Stimulated activated naive CD4-positive, alpha-beta T cell treated with Interleukin-2 at 50 U/mL for 16 hours (primary cell): ENCODE data around the gene OR5AS1.
"Not testable (repeated sequence)": the region's sequence is repeated elsewhere in the genome, so short reads cannot be mapped to it uniquely, and the experiment has no call there.

Source experiments
- DNase-seq: peaks from one replicate; lab custom pipeline; 2025; lab: John Stamatoyannopoulos, UW

Gene OR5AS1

DNA sequence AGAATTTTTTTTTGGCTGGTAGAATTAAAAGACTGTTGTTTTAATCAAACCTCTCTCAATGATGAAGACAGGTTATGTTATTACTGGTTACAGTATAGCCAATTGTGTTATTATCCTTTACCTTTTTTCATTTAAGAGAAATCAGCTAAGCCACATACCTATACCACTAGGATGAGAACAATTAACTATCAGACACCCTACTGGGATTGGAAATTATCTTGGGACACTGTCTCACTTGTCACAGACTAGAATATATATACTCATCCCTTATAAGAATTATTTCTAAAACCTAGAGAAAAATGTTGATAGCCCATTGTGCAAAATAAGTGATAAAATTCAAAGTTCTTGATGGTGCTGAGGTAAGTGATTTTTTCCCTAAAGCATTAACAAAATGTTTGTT, at the start of gene OR5AS1:
Gene OR5AS1 (plus strand): TSS at position 301 of the 400 bp plus-strand sequence. CDS start 2,765 bp downstream, outside the sequence.
- no peak for DNase-seq

DNA sequence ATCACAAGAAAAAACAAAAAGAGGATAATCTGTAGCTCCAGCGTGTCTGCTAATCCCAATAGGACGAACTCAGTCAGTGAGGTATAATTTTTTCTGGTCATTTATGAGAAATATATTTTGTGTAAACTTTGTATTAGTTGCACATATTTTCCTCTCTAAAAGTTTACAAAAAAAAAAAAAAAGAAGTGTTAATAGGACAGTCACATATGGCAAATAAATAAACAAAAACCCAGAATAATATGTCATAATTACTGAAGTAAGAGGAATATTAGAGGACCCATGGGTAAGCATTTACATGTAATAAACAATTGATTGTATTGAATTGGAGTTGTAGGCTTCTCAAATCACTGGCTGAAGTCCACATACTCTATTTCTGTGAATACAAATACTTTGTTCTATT, 32.9 kb upstream of the OR5AS1 start, which contains the start of gene OR5F1:
Gene OR5F1 (minus strand): TSS at position 101 of the 400 bp plus-strand sequence. CDS start 0 bp downstream, at position 101.
- DNase-seq: no peak

DNA sequence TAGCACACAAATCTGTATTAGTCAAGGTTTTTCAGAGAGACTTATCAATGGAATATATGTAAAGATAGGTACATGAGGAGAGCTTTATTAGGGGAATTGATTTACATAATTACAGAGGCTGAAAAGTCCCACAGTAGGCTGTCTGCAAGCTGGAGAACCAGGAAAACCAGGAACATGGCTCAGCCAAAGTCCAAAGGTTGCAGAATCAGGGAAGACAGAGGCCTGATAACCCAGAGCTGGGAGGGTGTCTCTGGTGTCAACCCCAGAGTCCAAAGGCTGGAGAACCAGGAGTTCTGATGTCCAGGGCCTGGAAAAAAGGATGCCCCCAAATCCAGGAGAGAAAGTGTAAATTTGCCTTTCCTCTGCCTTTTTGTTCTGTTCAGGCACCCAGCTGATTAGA, 16.7 kb upstream of the OR5AS1 start:
- no peak for DNase-seq

DNA sequence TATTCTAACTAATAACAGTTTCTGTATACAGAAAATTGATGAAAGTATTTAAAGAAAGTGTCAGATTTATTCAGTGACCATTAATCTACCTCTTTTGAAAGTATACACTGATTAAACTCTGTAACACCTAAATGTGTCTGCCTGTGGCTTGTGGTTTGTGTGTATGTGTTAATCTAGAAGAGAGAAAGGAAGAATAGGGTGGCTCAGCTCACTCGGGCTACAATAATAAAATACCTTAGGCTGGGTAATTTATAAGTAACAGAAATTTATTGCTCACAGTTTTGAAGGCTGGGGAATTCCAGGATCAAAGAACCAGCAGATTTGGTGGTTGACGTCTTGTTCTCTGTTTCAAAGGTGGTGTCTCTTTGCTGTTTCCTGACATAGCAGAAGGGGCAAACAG, 13.6 kb upstream of the OR5AS1 start:
- DNase-seq: no peak

DNA sequence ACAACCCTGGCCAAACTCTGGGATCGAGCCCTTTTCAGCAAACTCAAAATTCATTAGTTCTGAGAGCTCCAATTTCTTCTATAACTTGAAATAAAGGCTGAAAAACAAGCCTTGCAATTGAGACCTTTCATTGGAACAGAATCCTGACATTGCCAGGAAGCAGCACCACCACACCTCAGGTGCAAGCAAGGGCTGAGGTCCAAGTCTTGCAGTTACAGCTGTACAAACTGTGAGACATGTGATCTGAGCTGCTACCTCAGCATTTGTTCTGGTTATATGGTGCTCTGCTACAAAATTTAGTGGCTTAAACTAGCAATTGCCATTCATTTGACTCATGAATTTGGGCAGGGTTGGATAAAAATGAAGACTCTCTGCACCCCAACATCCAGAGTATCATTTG, 18.1 kb downstream of the OR5AS1 start:
- no peak for DNase-seq

DNA sequence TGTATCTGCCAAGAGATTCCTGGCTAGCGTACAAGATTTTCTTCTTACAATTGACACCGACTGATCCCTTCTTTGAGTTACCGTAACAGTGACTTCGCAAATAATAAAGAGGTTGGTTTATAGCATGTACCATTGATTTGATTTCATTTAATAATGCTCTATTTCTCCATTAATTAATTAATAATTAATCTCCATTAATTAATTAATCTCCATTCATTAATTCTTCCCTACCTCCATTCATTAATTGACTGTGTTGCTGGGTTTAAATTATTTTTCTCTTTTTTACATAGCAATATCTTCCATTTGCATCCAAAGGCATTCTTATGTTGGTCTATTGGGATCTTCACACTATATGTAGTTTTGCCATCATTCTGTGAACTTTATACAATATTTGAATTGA, 21.0 kb downstream of the OR5AS1 start:
- DNase-seq: no peak

DNA sequence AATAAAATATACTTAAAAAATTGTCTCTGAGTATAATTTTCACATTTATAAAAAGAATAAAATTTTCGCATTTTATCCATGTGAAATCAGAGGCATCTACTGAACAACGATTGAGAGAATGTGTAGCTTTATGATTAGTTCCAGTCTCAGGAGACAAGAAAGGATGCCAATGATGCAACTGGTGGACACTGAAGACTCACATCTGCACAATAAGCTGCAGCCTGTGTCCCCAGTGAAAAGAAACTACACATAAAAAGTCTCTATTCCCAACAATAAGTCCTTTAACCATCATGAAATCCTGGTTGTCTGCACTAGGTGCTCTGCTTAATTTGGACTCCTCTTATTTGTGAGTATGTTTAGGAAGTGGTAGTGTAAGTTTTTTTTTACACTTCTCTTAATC, 22.0 kb downstream of the OR5AS1 start:
- no peak for DNase-seq

DNA sequence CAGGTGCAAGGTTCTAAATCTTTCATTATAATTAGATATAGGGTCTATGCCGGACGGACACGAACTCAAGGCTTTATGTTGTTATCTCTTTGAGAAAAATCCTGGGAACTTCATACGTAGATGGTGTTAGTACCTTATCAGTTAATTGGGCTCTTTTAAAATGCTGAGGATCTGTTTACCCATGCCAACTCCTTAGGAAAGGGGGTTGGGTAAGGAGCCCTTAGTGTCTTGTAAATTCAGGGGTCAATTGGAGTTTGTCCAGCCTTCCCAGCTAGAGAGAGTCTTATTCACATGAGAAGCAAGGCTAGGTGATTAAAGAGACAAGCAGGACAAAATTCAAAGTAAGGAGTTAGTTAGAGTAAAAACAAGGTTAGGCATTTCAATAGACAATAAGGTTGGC, 28.9 kb downstream of the OR5AS1 start:
- DNase-seq: not testable (repeated sequence)

DNA sequence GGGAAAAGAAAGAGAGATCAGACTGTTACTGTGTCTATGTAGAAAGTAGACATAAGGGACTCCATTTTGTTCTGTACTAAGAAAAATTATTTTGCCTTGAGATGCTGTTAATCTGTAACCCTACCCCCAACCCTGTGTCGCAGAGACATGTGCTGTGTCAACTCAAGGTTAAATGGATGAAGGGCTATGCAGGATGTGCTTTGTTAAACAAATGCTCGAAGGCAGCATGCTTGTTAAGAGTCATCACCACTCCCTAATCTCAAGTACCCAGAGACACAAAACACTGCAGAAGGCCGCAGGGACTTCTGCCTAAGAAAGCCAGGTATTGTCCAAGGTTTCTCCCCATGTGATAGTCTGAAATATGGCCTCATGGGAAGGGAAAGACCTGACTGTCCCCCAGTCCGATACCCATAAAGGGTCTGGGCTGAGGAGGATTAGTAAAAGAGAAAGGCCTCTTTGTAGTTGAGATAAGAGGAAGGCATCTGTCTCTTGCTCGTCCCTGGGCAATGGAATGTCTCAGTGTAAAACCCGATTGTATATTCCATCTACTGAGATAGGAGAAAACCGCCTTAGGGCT, 30.3 kb downstream of the OR5AS1 start:
- not testable (repeated sequence) for DNase-seq

DNA sequence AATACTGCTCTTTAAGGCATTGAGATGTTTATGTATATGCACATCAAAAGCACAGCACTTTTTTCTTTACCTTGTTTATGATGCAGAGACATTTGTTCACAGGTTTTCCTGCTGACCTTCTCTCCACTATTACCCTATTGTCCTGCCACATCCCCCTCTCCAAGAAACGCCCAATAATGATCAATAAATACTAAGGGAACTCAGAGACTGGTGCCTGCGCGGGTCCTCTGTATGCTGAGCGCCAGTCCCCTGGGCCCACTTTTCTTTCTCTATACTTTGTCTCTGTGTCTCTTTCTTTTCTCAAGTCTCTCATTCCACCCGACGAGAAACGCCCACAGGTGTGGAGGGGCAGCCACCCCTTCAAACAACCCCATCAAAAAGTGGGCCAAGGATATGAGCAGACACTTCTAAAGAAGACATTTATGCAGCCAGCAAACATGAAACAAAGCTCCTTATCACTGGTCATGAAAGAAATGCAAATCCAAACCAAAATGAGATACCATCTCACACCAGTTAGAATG, 30.9 kb downstream of the OR5AS1 start:
- not testable (repeated sequence) for DNase-seq

DNA sequence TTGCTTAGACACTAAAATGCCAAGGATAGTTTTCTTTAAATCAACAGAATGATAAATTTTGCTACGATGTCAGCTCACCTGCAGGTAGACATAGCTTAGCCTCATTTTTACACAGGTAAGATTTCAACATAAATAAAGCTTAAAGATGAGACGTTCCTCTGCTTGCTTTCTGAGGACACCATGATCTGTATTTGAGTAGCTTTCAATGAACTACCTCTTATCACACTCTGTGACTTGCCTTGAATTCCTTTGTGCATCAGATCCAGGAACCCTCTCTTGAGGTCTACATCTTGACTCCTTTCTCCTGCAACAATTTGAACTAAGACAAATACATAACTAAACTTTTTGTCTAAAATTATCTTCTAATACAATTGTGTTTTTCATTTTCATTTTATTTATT, 39.5 kb downstream of the OR5AS1 start:
- DNase-seq: no peak
